Upper lobe of left lung (tissue), 6 donors: ENCODE data around the gene SFMBT1. TPM values are rescaled to one million over a fixed set of nuclear protein-coding genes. Genes with fewer than 3 reads are reported as not detected.
A peak's percentile ranks its signal among the peaks of the same experiment; 100 is the strongest.

Experiments used
- ATAC-seq, 2 donors: fragments of 200-7000 bp; cut with Tn5 transposase; one replicate each; pipeline ENCODE4 v1.9.1; 2022; ENCODE audit warnings: mild to moderate bottlenecking in 2 of 2, moderate library complexity in 2 of 2; ENCODE audit not compliant: low FRiP score in 2 of 2
- DNase-seq, 2 donors: peaks; one replicate each; pipeline ENCODE4 v3.0.0-alpha.2; 2019 to 2020
- H3K27ac ChIP-seq, 4 donors: fragments of 200-600 bp; sonication (generic); one replicate each; pipeline ENCODE4 v1.5.1; 2016 to 2019
- H3K27me3 ChIP-seq, 4 donors: fragments of 200-600 bp; sonication (generic); one replicate each; pipeline ENCODE4 v1.5.1; 2017 to 2019
- H3K36me3 ChIP-seq, 4 donors: fragments of 200-600 bp; sonication (generic); one replicate each; pipeline ENCODE4 v1.5.1; 2016 to 2019
- H3K4me1 ChIP-seq, 4 donors: fragments of 200-600 bp; sonication (generic); one replicate each; pipeline ENCODE4 v1.5.1; 2018 to 2019
- H3K4me3 ChIP-seq, 4 donors: fragments of 200-600 bp; sonication (generic); one replicate each; pipeline ENCODE4 v1.5.1; 2017 to 2019; ENCODE audit warnings: mild to moderate bottlenecking in 2 of 4, moderate library complexity in 1 of 4
- H3K9me3 ChIP-seq, 4 donors: fragments of 200-600 bp; sonication (generic); one replicate each; pipeline ENCODE4 v1.5.1; 2018 to 2019
- EP300 ChIP-seq, 4 donors: sonication (generic); formaldehyde crosslinking; IDR thresholded peaks; one replicate each; pipeline ENCODE4 v1.5.1; 2017; ENCODE audit warnings: antibody characterized with exemption in 4 of 4, control low read depth in 2 of 4
- POLR2A ChIP-seq, 4 donors: fragments of 450-650 bp; IDR thresholded peaks; one replicate each; pipeline ENCODE4 v1.5.1; 2016 to 2017; ENCODE audit warnings: antibody characterized with exemption in 4 of 4, mild to moderate bottlenecking in 2 of 4
- POLR2AphosphoS5 ChIP-seq, 2 donors: sonication (generic); formaldehyde crosslinking; IDR thresholded peaks; one replicate each; pipeline ENCODE4 v1.5.1; 2017; ENCODE audit warnings: antibody characterized with exemption in 2 of 2
- WGBS, 2 donors: methylation state at CpG; one replicate each; pipeline ENCODE4 v1.1.5; 2017 to 2018; 5-methylcytosine and 5-hydroxymethylcytosine counted together
- total RNA-seq, 6 donors: library from RNA; depleted of rRNA in 4 of 6; stranded (reverse); fragments of >200 nt in 4 of 6; gene quantifications; one replicate each; pipeline versions ENCODE4 v1.1.0 to v1.2.1, GENCODE V29; 2016 to 2021
- TF ChIP-seq, protein P1 (sequence below), 6 experiments: fragments of 450-650 bp in 4 of 6; fragments of 200-600 bp in 2 of 6; sonication (generic) in 2 of 6; IDR thresholded peaks; one replicate each; pipeline ENCODE4 v1.5.1; 2016 to 2019; ENCODE audit warnings: antibody characterized with exemption in 6 of 6
- donor health status: DM: no; HTN: no; CAD: no; lungs with moderate emphysema.
- donor health status: DM: no; HTN: yes; CAD: no; lungs with severe emphysema.

SFMBT1 gene
- total RNA-seq, 6 donors from 2014 or later, result 12.8 to 69.9 (median 32.9) TPM

GRCh38 chr3:52982839-52983238 is 63.0 kb downstream of the SFMBT1 start:
- Histone ChIP-seq H3K27me3 (no peaks in the 10 kb centered on the region), H3K4me1 (peaks cover 0 to 3% (median 0%) of the 10 kb centered on the region in 4 donors), H3K27ac (no peak overlapping the region), H3K4me3 (no peak overlapping the region), H3K9me3 (no peaks in the 10 kb centered on the region), H3K36me3 (no peaks in the 10 kb centered on the region)
- TF ChIP-seq EP300 (IDR thresholded peaks at IDR 0.05), result no peak
- no peak for TF ChIP-seq POLR2AphosphoS5 (IDR thresholded peaks at IDR 0.05)
- no peak for TF ChIP-seq POLR2A (IDR thresholded peaks at IDR 0.05)
- TF ChIP-seq, protein P1, sequence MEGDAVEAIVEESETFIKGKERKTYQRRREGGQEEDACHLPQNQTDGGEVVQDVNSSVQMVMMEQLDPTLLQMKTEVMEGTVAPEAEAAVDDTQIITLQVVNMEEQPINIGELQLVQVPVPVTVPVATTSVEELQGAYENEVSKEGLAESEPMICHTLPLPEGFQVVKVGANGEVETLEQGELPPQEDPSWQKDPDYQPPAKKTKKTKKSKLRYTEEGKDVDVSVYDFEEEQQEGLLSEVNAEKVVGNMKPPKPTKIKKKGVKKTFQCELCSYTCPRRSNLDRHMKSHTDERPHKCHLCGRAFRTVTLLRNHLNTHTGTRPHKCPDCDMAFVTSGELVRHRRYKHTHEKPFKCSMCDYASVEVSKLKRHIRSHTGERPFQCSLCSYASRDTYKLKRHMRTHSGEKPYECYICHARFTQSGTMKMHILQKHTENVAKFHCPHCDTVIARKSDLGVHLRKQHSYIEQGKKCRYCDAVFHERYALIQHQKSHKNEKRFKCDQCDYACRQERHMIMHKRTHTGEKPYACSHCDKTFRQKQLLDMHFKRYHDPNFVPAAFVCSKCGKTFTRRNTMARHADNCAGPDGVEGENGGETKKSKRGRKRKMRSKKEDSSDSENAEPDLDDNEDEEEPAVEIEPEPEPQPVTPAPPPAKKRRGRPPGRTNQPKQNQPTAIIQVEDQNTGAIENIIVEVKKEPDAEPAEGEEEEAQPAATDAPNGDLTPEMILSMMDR (IDR thresholded peaks at IDR 0.05), result no peak
- DNase-seq, result no peak
- no peak for ATAC-seq
- 63 to 77% methylated on average over 2 of the region's 2 CpGs for whole genome bisulfite sequencing, 2 donors

DNA sequence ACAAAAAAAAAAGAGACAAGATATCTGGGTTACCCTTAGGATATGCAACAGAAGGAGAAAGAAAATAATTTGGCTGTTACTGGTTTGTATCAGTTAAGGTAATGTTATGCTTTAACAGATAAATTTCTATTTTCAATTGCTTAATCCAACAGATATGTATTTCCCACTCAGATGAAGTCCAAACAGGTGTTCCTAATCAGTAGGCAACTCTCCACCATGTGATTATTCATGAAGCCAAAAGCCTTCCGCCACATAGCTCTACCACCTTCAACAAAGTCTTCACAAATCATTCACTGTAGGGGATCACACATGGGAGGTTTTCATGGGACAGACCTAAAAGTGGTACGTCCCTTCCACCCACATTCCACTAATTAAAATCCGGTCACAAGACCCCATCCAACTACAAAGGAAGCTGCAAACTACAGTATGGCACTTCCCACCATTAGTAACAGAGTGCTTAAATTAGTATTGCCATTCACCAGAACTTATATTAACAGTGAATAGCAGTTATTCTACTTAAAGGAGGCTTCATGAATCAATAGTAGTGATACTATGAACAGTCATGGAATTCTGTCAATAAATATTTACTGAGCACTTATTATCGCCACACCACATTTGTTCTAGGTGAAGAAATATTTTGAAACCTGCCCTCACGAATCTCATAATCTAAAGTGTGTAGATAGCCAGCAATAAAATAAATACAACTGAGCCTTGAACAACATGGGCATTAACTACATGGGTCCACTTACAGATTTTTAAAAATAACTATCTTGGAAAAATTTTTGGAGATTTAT is 66.5 kb downstream of the SFMBT1 start:
- ATAC-seq, result no peak
- no peak overlapping the region for H3K27ac ChIP-seq
- H3K27me3 ChIP-seq, result no peaks in the 10 kb centered on the region
- WGBS, 2 donors, result 68 to 70% methylated on average over 5 of the region's 5 CpGs
- no peaks in the 10 kb centered on the region for H3K9me3 ChIP-seq
- DNase-seq, result no peak
- TF ChIP-seq, protein P1 (IDR thresholded peaks at IDR 0.05), result no peak
- H3K4me3 ChIP-seq, result no peak overlapping the region
- H3K36me3 ChIP-seq, result no peaks in the 10 kb centered on the region
- H3K4me1 ChIP-seq, result peaks cover 0 to 3% (median 0%) of the 10 kb centered on the region in 4 donors

- Histone ChIP-seq H3K9me3 (no peaks in the 10 kb centered on the region), H3K4me3 (no peak overlapping the region), H3K27me3 (no peaks in the 10 kb centered on the region), H3K4me1 (peaks cover 0 to 3% (median 0%) of the 10 kb centered on the region in 4 donors), H3K36me3 (no peaks in the 10 kb centered on the region), H3K27ac (no peak overlapping the region)
- DNase-seq, result peak in 1 of 2 donors; percentile 22
- TF ChIP-seq, protein P1 (IDR thresholded peaks at IDR 0.05), result no peak
- no peak for TF ChIP-seq EP300 (IDR thresholded peaks at IDR 0.05)
- ATAC-seq, result no peak
- WGBS, 2 donors, result 87 to 94% methylated on average over 3 of the region's 3 CpGs
Measured at GRCh38 chr3:52978109-52978754, 67.6 kb downstream of the SFMBT1 start.

DNA sequence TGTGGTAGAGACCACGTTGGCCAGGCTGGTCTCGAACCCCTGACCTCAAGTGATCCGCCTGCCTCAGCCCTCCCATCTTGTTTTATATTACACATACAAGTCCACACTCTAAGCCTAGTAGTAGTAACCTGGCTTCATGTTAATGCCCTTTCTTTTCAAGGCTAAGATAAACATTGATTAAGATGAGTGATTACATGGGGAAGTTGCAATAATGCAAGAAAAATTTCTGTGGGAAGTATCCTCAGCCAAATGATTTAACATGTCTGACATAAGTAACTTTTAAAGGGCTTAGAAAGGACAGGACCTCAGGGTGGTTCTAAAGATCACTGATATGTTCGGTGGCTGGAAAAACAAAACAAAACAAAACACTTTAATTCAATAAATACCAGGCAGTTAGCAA is 72.1 kb downstream of the SFMBT1 start:
- ATAC-seq (no peak), DNase-seq (no peak)
- TF ChIP-seq POLR2AphosphoS5 (IDR thresholded peaks at IDR 0.05) (no peak), EP300 (IDR thresholded peaks at IDR 0.05) (no peak), POLR2A (IDR thresholded peaks at IDR 0.05) (no peak)
- TF ChIP-seq, protein P1 (IDR thresholded peaks at IDR 0.05), result no peak
- H3K4me3 ChIP-seq, result no peak overlapping the region
- 60 to 80% methylated on average over 4 of the region's 4 CpGs for WGBS, 2 donors
- H3K4me1 ChIP-seq, result no peaks in the 10 kb centered on the region
- H3K27ac ChIP-seq, result no peak overlapping the region
- H3K36me3 ChIP-seq, result no peaks in the 10 kb centered on the region
- no peaks in the 10 kb centered on the region for H3K27me3 ChIP-seq
- no peaks in the 10 kb centered on the region for H3K9me3 ChIP-seq
